ENCODE results near the gene PAPPA.

Gene PAPPA

GRCh38 chr9:116372081-116372673, 218.6 kb downstream of the PAPPA start:
- H3K9ac ChIP-seq (ENCODE audit: low read length), result no peak overlapping the region
- H3K9me3 ChIP-seq (ENCODE audit: control insufficient read depth, low read length), result no peaks in the 10 kb centered on the region
- H3K4me1 ChIP-seq (ENCODE audit: control insufficient read depth, insufficient read depth, low read length), result no peaks in the 10 kb centered on the region
- no peak overlapping the region for H3K4me3 ChIP-seq (ENCODE audit: low read length)
- no peaks in the 10 kb centered on the region for H3K27me3 ChIP-seq (ENCODE audit: control insufficient read depth, insufficient read depth, low read length)
- H3K36me3 ChIP-seq (ENCODE audit: control insufficient read depth, insufficient read depth, low read length), result no peaks in the 10 kb centered on the region

- Histone ChIP-seq H3K4me3 (ENCODE audit: low read length) (no peak overlapping the region), H3K27me3 (ENCODE audit: control insufficient read depth, insufficient read depth, low read length) (no peaks in the 10 kb centered on the region), H3K9me3 (ENCODE audit: control insufficient read depth, low read length) (no peaks in the 10 kb centered on the region), H3K4me1 (ENCODE audit: control insufficient read depth, insufficient read depth, low read length) (no peaks in the 10 kb centered on the region), H3K9ac (ENCODE audit: low read length) (no peak overlapping the region), H3K36me3 (ENCODE audit: control insufficient read depth, insufficient read depth, low read length) (no peaks in the 10 kb centered on the region)
Observed at GRCh38 chr9:116372786-116373185, 219.2 kb downstream of the PAPPA start.

GRCh38 chr9:116377179-116377798, 223.7 kb downstream of the PAPPA start:
- Histone ChIP-seq H3K36me3 (ENCODE audit: control insufficient read depth, insufficient read depth, low read length) (no peaks in the 10 kb centered on the region), H3K4me1 (ENCODE audit: control insufficient read depth, insufficient read depth, low read length) (no peaks in the 10 kb centered on the region), H3K27me3 (ENCODE audit: control insufficient read depth, insufficient read depth, low read length) (no peaks in the 10 kb centered on the region), H3K9ac (ENCODE audit: low read length) (no peak overlapping the region), H3K4me3 (ENCODE audit: low read length) (no peak overlapping the region), H3K9me3 (ENCODE audit: control insufficient read depth, low read length) (no peaks in the 10 kb centered on the region)

GRCh38 chr9:116378873-116379272, 225.3 kb downstream of the PAPPA start:
- Histone ChIP-seq H3K9me3 (ENCODE audit: control insufficient read depth, low read length) (no peaks in the 10 kb centered on the region), H3K9ac (ENCODE audit: low read length) (no peak overlapping the region), H3K4me3 (ENCODE audit: low read length) (no peak overlapping the region), H3K36me3 (ENCODE audit: control insufficient read depth, insufficient read depth, low read length) (no peaks in the 10 kb centered on the region), H3K4me1 (ENCODE audit: control insufficient read depth, insufficient read depth, low read length) (no peaks in the 10 kb centered on the region), H3K27me3 (ENCODE audit: control insufficient read depth, insufficient read depth, low read length) (no peaks in the 10 kb centered on the region)

- Histone ChIP-seq H3K36me3 (ENCODE audit: control insufficient read depth, insufficient read depth, low read length) (no peaks in the 10 kb centered on the region), H3K4me3 (ENCODE audit: low read length) (no peak overlapping the region), H3K9ac (ENCODE audit: low read length) (no peak overlapping the region), H3K4me1 (ENCODE audit: control insufficient read depth, insufficient read depth, low read length) (no peaks in the 10 kb centered on the region), H3K27me3 (ENCODE audit: control insufficient read depth, insufficient read depth, low read length) (no peaks in the 10 kb centered on the region), H3K9me3 (ENCODE audit: control insufficient read depth, low read length) (no peaks in the 10 kb centered on the region)
Observed at GRCh38 chr9:116379821-116380220, 226.2 kb downstream of the PAPPA start.

- Histone ChIP-seq H3K4me1 (ENCODE audit: control insufficient read depth, insufficient read depth, low read length) (no peaks in the 10 kb centered on the region), H3K36me3 (ENCODE audit: control insufficient read depth, insufficient read depth, low read length) (no peaks in the 10 kb centered on the region), H3K4me3 (ENCODE audit: low read length) (no peak overlapping the region), H3K9ac (ENCODE audit: low read length) (no peak overlapping the region), H3K27me3 (ENCODE audit: control insufficient read depth, insufficient read depth, low read length) (no peaks in the 10 kb centered on the region), H3K9me3 (ENCODE audit: control insufficient read depth, low read length) (no peaks in the 10 kb centered on the region)
Observed at GRCh38 chr9:116380496-116380995, 227.0 kb downstream of the PAPPA start.

GRCh38 chr9:116381350-116381749, 227.8 kb downstream of the PAPPA start:
- Histone ChIP-seq H3K9me3 (ENCODE audit: control insufficient read depth, low read length) (no peaks in the 10 kb centered on the region), H3K4me1 (ENCODE audit: control insufficient read depth, insufficient read depth, low read length) (no peaks in the 10 kb centered on the region), H3K9ac (ENCODE audit: low read length) (no peak overlapping the region), H3K4me3 (ENCODE audit: low read length) (no peak overlapping the region), H3K36me3 (ENCODE audit: control insufficient read depth, insufficient read depth, low read length) (no peaks in the 10 kb centered on the region), H3K27me3 (ENCODE audit: control insufficient read depth, insufficient read depth, low read length) (no peaks in the 10 kb centered on the region)

GRCh38 chr9:116382053-116382452, 228.5 kb downstream of the PAPPA start:
- Histone ChIP-seq H3K4me3 (ENCODE audit: low read length) (no peak overlapping the region), H3K27me3 (ENCODE audit: control insufficient read depth, insufficient read depth, low read length) (no peaks in the 10 kb centered on the region), H3K9me3 (ENCODE audit: control insufficient read depth, low read length) (no peaks in the 10 kb centered on the region)

GRCh38 chr9:116383133-116383532, 229.5 kb downstream of the PAPPA start:
- Histone ChIP-seq H3K9me3 (ENCODE audit: control insufficient read depth, low read length) (no peaks in the 10 kb centered on the region), H3K9ac (ENCODE audit: low read length) (no peak overlapping the region), H3K4me1 (ENCODE audit: control insufficient read depth, insufficient read depth, low read length) (no peaks in the 10 kb centered on the region), H3K36me3 (ENCODE audit: control insufficient read depth, insufficient read depth, low read length) (no peaks in the 10 kb centered on the region), H3K27me3 (ENCODE audit: control insufficient read depth, insufficient read depth, low read length) (no peaks in the 10 kb centered on the region), H3K4me3 (ENCODE audit: low read length) (no peak overlapping the region)

More at GRCh38 chr9:116382053-116382452, 228.5 kb downstream of the PAPPA start:
- Histone ChIP-seq H3K9ac (ENCODE audit: low read length) (no peak overlapping the region), H3K4me1 (ENCODE audit: control insufficient read depth, insufficient read depth, low read length) (no peaks in the 10 kb centered on the region), H3K36me3 (ENCODE audit: control insufficient read depth, insufficient read depth, low read length) (no peaks in the 10 kb centered on the region)

- H3K9ac ChIP-seq (ENCODE audit: low read length), result no peak overlapping the region
- no peak overlapping the region for H3K4me3 ChIP-seq (ENCODE audit: low read length)
- no peaks in the 10 kb centered on the region for H3K27me3 ChIP-seq (ENCODE audit: control insufficient read depth, insufficient read depth, low read length)
- no peaks in the 10 kb centered on the region for H3K4me1 ChIP-seq (ENCODE audit: control insufficient read depth, insufficient read depth, low read length)
- H3K36me3 ChIP-seq (ENCODE audit: control insufficient read depth, insufficient read depth, low read length), result no peaks in the 10 kb centered on the region
- H3K9me3 ChIP-seq (ENCODE audit: control insufficient read depth, low read length), result no peaks in the 10 kb centered on the region
Observed at GRCh38 chr9:116383936-116384335, 230.3 kb downstream of the PAPPA start.

- no peak overlapping the region for H3K9ac ChIP-seq (ENCODE audit: low read length)
- no peak overlapping the region for H3K4me3 ChIP-seq (ENCODE audit: low read length)
- H3K4me1 ChIP-seq (ENCODE audit: control insufficient read depth, insufficient read depth, low read length), result no peaks in the 10 kb centered on the region
- no peaks in the 10 kb centered on the region for H3K36me3 ChIP-seq (ENCODE audit: control insufficient read depth, insufficient read depth, low read length)
- no peaks in the 10 kb centered on the region for H3K27me3 ChIP-seq (ENCODE audit: control insufficient read depth, insufficient read depth, low read length)
- no peaks in the 10 kb centered on the region for H3K9me3 ChIP-seq (ENCODE audit: control insufficient read depth, low read length)
Observed at GRCh38 chr9:116387934-116388698, 234.5 kb downstream of the PAPPA start.

All from mucosa of stomach (tissue), 1 donor.